T-helper 2 cell (primary cell): Measurements from ENCODE around the gene MS4A10.

Experiments
- DNase-seq, 5 experiments: peaks; one replicate each; pipeline versions ENCODE4 v3.0.0 to v3.0.0-alpha.2; 2012 to 2022

MS4A10 gene

DNA sequence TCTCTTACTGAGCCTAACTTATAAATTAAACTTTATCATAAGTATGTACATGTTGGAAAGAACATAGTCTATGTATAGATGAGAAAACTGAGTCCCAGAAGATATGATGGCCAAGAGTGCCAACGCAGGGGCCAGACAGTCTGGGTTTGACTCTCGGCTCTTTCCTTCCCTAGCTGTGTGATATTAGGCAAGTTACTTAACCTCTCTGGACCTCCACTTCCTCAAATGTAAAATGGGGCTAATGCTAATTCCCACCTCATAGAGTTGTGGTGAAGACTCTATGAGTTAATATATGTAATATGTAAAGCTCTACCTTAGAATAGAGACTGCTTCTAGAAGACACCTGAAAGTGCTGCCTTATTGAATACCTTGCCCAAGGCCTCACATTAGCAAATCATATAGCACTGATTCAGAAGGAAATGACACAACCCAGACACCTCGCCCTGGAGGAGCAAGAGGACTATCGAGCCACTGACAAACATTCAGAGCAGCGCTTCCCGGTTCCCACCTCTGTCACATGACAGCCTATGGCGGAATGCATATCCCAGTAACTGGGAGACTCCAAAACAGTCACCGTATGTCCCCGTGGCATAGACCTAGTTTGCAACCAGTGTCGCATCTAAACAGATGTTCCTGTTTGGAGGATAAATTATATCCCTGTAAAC is 45.5 kb downstream of the MS4A10 start:
- DNase-seq = no peak

DNA sequence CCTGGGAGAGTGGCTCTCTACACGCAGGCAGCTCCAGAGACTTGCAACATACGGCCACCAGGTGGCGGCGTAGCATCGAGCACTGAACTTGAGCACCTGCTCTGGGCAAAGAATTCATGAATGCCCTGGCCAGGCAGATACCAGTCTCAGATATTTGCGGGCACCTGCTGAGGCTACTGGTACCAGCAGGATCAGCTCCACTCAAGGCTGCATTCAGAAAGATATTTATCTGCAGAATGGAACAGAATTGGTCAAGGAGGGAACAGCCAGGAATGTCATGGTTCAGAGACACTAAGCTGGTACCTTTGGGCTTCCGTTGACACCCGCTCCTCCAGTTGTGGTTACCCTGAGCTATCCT is 46.0 kb downstream of the MS4A10 start:
- DNase-seq = peak; percentile 52 to 82 (median 72)

GRCh38 chr11:60831501-60832079 is 46.5 kb downstream of the MS4A10 start:
- peak in 1 of 5 experiments; percentile 86 for DNase-seq

- no peak for DNase-seq
These were observed 49.8 kb downstream of the MS4A10 start for GRCh38 chr11:60834742-60835533.

GRCh38 chr11:60835534-60835846 is 50.4 kb downstream of the MS4A10 start:
- no peak for DNase-seq

DNA sequence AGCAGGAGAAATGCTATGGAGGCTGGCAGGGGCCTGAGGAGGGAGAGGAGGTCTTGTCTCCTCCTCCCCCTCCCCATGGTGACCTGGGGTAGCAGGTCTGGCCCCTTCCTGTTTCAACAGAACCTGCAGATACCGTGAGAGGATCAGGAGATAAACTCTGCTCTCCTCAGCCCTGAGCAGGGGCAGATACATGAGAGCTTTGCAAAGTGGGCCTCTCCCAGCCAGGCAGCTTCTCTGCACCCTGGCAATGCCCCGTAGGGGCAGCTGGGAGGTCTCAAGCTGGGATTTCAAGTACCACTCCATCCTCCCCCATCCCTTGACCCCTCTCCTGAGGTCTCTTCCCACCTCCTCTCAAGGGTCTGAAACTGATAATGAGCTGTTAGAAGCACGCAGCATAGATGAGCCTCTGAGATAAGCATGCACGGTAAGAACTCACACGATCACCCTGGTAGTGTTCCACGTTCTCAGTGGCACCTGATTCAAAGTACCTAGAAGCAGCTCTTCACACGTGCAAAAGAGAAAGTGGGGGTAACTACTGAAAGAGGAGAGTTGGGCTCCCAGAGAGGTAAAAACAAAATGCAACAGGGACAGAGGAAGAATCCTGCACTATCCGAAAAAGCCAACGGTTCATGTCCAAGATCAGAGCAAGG is 51.9 kb downstream of the MS4A10 start:
- DNase-seq = peak in 1 of 5 experiments; percentile 93

DNA sequence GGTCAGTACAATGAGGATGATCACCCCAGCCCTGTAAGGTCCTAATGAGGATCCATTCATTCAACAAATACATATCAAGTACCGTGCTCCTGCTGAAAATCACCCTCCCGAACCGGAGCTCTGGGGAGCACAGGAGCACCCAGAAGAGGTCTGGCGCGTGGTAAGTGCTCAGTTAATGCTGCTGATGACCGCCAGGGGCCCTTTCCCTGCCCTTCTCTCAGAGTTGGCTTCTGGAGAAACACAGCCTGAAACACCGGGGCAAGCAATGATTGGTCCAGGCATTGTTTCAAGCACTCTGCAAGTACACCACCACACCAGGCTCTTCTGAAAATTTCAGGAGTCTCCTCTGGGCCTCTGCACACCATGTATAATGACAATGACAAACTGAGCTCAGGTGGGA is 53.0 kb downstream of the MS4A10 start:
- DNase-seq = no peak

- DNase-seq = no peak
These were observed 55.6 kb downstream of the MS4A10 start for GRCh38 chr11:60840470-60841430.

- DNase-seq = peak; percentile 95 to 99 (median 97)
These were observed 56.9 kb downstream of the MS4A10 start, which contains the start of gene CCDC86 for GRCh38 chr11:60841797-60842667. Gene CCDC86, plus strand, starts transcription at chr11:60842113. Its CDS starts 12 bp downstream, at chr11:60842125.

GRCh38 chr11:60842668-60843600 is 57.8 kb downstream of the MS4A10 start:
- no peak for DNase-seq

GRCh38 chr11:60844045-60844869 is 59.1 kb downstream of the MS4A10 start:
- no peak for DNase-seq

DNA sequence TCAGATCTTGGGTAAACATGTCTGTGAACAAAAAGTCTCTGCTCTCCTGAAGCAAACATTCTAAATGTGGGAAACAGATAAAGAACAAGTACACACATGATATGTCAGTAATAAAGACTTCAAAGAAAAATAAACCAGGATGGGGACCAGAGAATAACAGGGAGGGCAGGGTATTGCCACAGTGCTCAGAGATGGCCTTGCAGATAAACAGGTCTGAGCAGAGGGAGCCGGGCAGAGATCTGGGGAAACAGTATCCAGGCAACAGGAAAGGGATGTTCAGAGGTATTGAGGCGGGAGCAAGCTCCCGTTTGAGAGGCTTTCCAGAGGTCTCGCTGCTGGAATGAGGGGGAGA is 59.7 kb downstream of the MS4A10 start:
- DNase-seq = no peak

DNA sequence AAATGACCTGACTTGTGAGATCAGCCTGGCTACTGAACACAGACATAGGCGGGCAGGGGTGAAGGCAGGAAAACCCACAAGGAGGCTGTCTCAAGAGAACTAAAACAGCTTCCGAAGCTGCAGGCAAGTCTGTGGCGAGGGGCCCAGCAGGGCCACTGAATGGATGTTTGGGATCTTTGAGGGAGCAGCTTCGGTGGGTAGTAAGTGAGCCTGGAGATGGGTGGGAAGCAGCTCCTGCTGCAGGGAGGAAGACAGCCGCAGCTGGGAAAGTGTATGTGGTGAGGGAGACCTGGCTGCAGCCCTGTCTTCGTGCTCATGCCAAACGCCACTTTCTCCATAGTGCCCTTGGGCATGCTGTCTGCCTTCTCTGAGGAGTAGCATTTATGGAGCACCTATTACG is 60.2 kb downstream of the MS4A10 start:
- DNase-seq = no peak

DNA sequence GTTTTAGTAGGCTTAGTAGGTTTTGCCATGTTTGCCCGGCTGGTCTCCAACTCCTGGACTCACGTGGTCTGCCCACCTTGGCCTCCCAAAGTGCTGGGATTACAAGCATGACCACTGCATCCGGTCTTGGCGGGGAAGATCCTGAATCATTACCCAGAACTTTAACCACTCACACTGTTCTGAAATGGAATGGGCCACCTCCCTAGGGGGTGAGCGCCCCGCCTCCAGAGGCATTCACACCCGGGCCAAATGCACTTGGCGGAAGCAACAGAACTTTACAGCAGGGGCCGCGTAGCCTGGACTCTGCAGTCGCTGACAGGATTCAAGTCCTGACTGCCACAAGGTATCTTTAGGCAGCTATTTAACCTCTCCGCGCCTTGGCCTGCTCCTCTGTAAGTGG is 62.1 kb downstream of the MS4A10 start:
- DNase-seq = no peak

DNA sequence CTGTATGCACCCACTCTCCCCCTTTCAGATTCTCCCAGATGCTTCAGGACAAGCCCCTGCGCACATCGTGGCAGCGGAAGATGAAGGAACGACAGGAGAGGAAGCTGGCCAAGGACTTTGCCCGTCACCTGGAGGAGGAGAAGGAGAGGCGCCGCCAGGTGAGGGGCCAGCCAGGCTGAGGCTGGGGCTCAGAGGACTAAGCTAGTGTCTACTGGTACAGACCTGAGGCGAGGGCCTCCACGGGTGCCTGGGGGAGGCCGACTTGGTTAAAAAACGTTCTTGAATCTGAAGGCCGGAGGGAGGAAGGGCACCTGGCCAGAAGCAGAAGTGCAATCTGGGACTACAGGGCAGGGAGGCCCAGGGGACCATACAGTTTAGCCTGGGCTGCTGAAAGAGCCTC is 62.8 kb downstream of the MS4A10 start:
- DNase-seq = no peak

- DNase-seq = no peak
These were observed 63.6 kb downstream of the MS4A10 start for GRCh38 chr11:60848714-60849151.

- no peak for DNase-seq
These were observed 64.7 kb downstream of the MS4A10 start for GRCh38 chr11:60849641-60850520.
